GM19099 (cell line): ENCODE results near the gene LAMB4.

ENCODE experiments used
- POLR2A ChIP-seq: IDR thresholded peaks from 3 replicates; pipeline ENCODE4 v1.6.1; 2011; ENCODE audit warnings: low read depth; ENCODE audit not compliant: insufficient read length; ENCODE audit errors: extremely low read depth

Gene LAMB4

DNA sequence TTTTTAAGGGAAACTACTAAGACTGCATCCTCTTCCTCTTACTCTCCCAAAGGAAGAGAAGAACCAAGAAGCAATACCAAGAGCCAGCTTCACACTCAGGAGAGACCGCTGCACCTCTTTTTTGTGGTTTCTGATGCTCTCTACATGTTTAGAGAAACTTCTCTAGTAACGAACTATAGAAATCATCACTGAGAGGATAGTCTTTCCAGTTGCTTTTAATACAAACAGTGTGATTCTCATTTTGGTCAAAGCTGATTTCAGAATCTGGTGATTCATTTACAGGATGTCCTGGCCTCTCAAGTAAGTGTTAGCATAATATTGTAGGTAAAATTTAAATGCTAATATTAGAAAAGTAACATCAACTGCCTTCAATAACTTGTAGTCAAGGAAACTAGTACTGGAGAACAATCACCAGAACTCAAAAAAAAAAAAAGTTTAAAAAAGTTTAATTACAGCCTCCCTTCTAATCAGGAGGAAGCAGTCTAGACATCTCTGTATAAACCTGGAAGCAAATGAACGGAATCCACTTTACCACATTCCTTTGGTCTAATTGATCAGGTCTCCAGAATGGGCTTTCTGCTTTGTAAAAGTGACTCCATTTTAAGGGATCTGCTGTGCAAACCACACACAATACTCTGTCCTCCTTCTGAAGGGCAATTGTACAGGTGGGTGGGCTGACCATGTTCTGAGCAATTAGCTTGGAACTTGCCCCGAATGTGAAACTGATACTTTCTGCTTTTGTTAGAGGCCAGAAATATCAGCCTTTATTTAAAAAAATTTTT is 130.2 kb downstream of the LAMB4 start:
- TF ChIP-seq POLR2A, result no peak

DNA sequence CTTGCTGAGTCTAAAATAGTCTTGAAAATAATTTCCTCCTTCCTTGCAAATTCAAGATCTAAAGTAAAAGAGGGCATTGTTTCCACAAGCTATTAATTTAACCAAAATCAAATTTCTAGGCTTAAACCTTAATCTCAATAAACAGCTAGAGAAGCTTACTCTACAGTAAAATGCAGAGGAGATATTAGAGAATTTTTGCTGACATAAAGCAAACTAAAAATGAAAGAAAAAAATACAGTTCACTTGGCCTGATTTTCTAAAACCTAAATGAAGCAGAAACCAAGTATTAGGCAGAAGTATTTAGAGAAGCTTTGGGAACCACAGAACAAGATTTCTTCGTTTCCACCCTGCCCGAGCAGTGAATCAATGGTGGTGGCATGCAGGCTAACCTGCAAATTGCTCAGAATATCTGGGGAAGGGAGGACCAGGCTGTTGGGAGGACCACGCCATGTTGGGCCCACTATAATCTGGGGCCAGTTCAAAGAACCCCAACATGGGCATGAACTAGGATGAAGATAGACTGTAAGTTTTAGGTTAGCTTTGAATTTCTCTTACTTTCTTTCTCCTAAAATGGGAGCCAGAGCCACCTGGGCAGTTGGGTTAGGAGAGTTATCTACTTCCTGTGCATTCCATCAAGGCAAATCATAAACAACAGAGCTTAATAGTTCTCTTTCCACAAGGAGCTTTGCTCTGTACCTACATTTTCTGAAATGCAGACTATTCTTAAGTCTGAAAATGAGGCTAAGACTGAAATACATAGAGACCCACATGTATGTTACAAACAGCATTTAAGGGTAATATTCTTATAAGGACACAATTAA is 131.3 kb downstream of the LAMB4 start:
- TF ChIP-seq POLR2A, result no peak

DNA sequence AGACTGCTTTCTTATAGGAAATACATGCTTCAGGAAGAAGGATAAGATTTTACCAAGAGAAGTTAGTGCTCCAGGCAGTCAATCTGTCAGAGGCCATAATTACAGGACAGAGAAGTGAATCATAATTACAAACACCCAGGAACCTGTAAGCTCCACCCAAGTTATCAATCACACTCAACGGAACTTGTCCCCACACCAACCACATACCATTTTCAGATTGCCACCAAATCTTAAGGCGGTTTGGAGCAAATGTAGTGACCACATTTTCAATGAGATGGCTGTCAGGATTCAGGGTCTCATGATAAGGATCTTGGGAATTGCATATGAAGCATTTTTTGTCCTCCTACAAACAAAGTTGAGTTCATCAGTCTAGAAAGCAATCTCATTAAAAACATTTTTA is 132.0 kb downstream of the LAMB4 start:
- TF ChIP-seq POLR2A, result no peak

DNA sequence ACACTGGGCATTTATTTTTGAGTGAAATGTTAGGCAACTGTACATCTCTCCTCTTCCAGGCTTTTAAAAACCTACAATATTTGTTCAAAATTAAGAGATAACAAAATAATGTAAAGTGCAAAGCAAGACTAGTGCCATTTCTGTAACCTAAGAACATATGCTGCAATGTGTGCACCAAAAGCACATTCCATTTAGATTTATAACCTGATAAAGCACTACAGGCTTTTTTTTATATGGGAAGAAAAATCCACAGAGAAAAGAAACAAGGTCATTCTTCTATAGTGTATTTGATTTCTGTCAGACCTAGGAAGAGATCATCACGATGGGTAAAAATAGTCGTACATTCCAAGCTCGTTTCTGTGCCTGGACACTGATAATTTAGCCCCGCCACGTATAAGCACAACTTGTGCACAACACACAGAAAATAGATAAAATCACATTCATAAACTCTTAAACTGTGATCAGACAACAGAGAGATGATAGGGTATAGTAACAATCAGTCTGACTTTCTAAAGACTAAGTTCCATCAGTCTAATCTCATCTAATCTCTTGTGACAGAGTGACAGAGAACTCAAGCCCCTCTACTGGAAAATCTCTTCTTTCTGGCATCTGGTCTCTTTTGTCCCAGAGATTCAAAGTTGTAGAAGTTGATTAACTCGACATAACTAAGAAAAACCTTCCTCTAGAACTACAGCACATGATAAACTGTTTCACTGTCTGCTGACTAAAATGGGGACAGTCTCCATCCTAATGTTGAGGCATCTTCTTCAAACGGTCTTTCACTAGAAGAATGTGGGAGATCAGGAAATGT is 133.9 kb downstream of the LAMB4 start:
- no peak for TF ChIP-seq POLR2A

DNA sequence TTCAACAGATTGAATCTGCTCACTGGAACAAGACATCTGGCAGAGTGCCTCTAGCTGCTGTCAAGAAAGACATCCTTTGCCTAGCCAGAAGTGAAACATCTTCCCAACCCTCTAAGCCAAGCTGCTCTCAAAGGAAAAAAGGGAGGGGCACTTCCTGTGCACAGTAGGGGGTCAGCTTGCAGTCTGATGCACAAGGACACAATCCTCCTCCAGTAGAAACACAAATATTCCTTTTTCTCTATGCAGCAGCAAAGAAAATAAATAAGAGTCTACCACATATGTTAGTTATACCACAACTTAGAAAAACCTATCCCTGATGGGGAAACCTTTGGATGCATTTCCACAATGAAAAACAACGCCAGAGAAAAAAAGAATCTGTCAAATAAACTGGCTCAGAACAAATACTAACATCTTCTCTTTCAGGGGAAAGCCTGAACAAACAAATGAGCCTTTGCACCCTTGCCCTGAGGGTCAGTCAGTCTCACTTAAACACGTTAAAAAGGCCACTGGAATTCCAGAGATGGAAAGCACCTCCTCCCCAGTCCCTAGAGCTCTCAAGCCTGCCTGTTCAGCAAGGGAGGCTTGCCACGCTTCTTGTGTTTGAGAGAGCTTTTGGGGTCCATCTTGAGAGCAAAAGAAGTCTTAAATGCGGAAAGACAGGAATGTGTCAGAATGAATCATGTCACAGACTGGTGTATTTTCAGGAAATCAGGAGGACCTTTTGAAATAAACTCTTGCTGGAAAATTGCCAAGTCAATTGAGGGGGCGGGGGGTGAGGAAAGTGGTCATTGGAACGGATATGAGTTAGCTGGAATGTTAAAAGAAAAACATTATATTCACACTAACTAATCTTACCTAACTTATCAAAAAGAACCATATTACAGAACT is 134.7 kb downstream of the LAMB4 start:
- no peak for TF ChIP-seq POLR2A

DNA sequence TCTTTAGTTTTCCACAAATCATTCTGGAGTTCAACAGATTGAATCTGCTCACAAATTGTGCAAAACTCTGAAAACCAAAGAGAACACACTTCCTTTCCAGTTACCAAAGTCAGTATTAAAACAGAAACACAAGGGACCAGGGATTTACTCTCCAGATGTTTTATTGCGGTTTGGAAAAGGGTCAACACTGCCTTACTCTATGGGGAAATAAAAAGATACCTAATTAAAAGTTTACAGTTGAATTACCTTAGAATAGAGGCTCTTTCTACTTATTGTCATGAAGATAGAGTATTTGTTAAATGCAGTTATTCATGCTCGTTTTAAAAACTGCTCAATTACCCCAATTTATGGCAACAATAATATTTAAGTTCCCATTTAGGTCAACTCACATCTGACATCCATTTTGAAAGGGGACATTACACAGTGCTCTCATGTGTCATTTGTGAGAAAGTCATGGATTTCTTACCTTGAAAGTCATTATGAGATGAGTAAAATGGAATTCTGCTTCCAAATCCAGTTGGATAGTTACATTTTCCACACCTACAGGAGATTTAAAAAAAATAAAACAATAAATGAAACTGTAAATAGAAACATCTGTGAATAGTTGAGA is 135.6 kb downstream of the LAMB4 start:
- no peak for TF ChIP-seq POLR2A

DNA sequence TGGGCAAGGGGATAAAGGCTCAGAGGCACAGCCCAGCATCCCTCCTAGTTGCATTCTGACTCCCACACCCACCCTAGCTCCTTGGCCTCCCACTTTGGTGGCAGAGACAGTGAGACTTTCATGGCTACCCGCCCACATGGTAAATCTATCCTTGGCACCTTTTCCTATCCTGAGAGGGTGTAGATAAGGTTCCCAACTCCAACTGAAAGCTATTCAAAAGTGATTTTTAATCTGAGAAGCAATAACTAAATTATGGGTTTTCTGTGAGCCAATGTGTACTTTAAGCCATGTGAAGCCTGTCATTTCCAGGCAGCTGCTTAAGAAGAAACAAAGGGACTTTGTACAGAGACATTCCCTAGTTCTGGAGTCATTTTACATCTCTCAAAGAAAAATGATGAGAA is 136.3 kb downstream of the LAMB4 start:
- TF ChIP-seq POLR2A, result no peak

DNA sequence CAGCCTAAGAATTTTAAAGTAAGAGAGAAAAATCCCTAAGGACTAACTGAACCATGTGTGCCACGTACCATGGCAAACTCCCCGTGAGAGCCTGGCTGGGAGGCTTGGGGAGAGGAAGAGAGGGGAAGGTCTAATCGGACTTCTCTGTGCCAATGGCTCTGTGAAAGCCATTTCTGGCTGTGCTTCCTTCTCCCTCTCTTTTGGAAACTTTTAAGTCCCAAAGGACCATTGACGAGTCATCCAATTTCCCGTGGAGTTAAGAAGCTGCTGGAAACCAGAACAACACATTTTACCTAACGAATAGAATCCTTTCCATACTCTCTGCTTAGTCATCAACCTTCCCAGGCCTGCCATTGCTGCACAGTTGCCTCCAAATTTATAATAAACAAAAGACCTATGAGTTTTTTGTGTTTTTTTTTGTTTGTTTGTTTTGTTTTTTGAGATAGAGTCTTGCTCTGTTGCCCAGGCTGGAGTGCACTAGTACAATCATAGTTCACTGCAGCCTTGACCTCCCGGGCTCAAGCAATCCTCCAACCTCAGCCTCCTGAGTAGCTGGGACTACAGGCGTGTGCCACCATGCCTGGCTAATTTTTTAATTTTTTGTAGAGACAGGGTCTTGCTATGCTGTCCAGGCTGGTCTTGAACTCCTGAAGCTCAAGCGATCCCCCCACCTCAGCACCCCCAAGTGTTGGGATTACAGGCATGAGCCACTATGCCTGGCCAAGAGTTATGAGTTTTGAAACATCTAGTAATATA is 140.4 kb downstream of the LAMB4 start:
- no peak for TF ChIP-seq POLR2A

DNA sequence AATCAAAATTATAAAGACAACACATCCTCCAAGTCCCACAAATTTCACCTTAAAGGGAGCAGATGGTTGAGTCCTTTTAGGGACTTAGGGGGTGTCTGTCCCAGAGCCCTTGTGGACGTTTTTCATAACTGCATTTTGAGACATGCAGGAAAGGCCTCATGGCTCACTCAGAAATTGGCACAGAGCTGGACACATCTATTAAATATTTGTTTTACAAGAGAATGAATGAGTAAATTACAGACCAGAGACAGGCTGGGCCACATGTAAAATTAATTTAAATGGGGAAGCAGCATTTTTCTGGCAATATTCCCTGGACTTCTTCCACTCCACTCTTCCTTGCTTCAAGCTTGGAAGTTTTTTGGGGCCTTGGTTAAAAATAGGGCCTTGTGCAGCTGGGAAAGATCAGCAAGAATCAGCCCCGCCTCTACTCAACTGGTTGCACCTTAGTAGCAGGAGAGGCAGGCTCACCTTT is 147.2 kb downstream of the LAMB4 start:
- TF ChIP-seq POLR2A, result no peak

DNA sequence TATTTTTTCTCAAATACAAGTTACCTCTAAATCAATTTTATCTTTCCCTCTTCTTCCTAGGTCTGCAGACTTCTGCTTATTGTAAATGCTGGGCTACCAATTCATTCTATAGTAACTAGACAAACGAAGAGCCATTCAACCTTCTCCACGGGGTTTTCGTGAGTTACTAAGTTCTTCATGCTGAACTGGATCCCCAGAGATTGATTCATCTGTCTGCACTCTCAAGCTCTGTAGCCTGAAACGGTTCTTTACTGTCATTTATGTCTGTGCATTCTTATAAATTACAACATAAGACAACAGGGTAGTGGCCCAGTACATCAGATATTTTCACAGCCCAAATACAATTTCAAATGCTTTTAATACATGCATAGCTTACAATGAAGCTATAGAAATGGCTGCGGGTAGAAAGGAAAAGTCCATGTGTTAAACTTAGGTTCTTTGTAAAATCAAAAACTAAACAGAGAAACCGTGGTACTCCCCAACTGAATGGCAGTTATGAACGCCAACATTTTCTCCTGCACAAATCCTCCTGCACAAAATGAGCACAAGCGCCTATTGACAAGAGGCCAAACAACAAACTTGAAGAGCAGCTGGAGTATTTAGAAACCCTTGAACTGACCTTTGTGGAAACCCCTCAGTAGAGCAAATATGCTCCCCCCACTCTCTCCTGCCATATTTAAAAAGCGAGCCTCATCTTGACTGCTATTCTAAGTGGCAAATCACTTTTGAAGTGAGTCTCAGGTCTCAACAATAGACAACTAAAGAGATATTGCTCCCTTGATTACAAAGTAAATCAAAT is 147.9 kb downstream of the LAMB4 start:
- TF ChIP-seq POLR2A, result no peak

DNA sequence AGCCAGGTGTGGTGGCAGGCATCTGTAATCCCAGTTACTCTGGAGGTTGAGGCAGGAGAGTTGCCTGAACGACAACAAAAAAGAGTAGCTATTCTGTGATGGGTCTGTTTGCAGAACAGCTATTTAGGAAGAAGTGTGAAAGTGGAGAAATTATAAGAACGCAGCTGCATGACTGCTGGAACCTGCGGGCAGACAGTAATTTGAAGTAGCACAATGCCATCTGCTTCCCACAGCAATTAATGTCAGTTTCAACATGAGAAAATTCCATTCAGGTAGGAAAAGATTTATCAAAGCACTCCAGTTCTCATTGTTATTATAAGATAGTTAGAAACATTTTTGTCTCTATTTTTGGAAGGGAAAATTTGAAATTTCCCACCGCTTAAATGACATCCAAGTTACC is 148.7 kb downstream of the LAMB4 start:
- no peak for TF ChIP-seq POLR2A

DNA sequence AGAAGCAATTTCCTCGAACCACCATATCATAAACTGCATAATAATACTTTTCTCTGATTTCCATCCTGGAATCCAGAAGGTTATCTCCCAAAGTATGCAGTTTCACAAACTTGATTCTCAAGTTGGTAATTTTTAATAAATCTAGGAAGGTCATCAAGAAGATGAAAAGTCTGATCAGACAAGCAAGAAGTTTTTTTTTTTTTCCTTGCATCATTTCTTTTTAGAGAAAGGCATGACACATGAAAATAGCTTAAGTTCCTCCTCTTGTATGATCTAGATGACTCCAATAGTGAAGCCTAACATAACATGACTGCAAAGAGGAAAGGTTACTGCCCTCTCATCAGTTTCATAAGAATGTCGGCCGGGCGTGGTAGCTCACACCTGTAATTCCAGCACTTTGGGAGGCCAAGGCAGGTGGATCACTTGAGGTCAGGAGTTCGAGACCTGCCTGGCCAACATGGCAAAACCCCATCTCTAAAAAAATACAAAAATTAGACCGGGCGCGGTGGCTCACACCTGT is 149.4 kb downstream of the LAMB4 start:
- no peak for TF ChIP-seq POLR2A
